K562 (cell line): ENCODE results near the gene DNAH8. TPM values are rescaled to one million over a fixed set of nuclear protein-coding genes. Genes with fewer than 3 reads are reported as not detected.
A peak's percentile ranks its signal among the peaks of the same experiment; 100 is the strongest.

ENCODE experiments used
- EP300 ChIP-seq: IDR thresholded peaks from 2 replicates; pipeline ENCODE4 v1.6.1; 2012; ENCODE audit warnings: low read length, improper control_type of control experiment
- FOSL1 ChIP-seq: fragments of 200-800 bp; sonication (Bioruptor generic); conservative IDR thresholded peaks from 2 replicates; pipeline ENCODE4 v1.6.1; 2016; ENCODE audit warnings: missing genetic modification characterization, missing compliant biosample characterization
- FOXA3 ChIP-seq, 2 experiments: fragments of 450-650 bp in 1 of 2; sonication (generic) in 1 of 2; formaldehyde crosslinking; IDR thresholded peaks in 1 of 2; conservative IDR thresholded peaks in 1 of 2; 2 replicates each; pipeline versions ENCODE4 v1.4.0 to v1.8.0; 2020 to 2022; ENCODE audit warnings: mild to moderate bottlenecking in 2 of 2, missing genetic modification reagents in 1 of 2
- FOXK1 ChIP-seq: sonication (generic); formaldehyde crosslinking; IDR thresholded peaks from 2 replicates; pipeline ENCODE4 v1.8.0; 2022; ENCODE audit warnings: missing genetic modification reagents, mild to moderate bottlenecking, borderline replicate concordance
- GABPA ChIP-seq: fragments of 200-800 bp; sonication (Bioruptor generic); conservative IDR thresholded peaks from 2 replicates; pipeline ENCODE4 v1.6.1; 2016; ENCODE audit warnings: low read depth, missing genetic modification characterization, missing compliant biosample characterization
- HMGN3 ChIP-seq: IDR thresholded peaks from 2 replicates; pipeline ENCODE4 v1.6.1; 2011; ENCODE audit warnings: borderline replicate concordance, low read depth, mild to moderate bottlenecking, mixed read lengths, low read length; ENCODE audit not compliant: insufficient read length; ENCODE audit errors: extremely low read depth
- KLF13 ChIP-seq: fragments of 450-650 bp; IDR thresholded peaks from 2 replicates; pipeline ENCODE4 v1.6.1; 2016; ENCODE audit warnings: missing genetic modification characterization, low read depth, mild to moderate bottlenecking, missing compliant biosample characterization, moderate library complexity, borderline replicate concordance
- L3MBTL2 ChIP-seq: fragments of 450-650 bp; IDR thresholded peaks from 2 replicates; pipeline ENCODE4 v1.6.1; 2016; ENCODE audit warnings: mild to moderate bottlenecking, moderate library complexity
- MBD1 ChIP-seq: fragments of 250-450 bp; sonication (Bioruptor Pico); IDR thresholded peaks from 2 replicates; pipeline ENCODE4 v1.8.0; 2022; ENCODE audit warnings: inconsistent platforms
- NBN ChIP-seq: fragments of 450-650 bp; IDR thresholded peaks from 2 replicates; pipeline ENCODE4 v1.6.1; 2016; ENCODE audit warnings: low read depth, mild to moderate bottlenecking
- NCOA4 ChIP-seq: fragments of 450-650 bp; IDR thresholded peaks from 2 replicates; pipeline ENCODE4 v1.6.1; 2018; ENCODE audit warnings: mild to moderate bottlenecking; ENCODE audit not compliant: partially characterized antibody
- PHF20 ChIP-seq: fragments of 450-650 bp; IDR thresholded peaks from 2 replicates; pipeline ENCODE4 v1.6.1; 2018; ENCODE audit not compliant: partially characterized antibody
- PRPF4 ChIP-seq: fragments of 200-400 bp; formaldehyde crosslinking; IDR thresholded peaks from one replicate; pipeline ENCODE4 v1.6.1; 2017; ENCODE audit warnings: low read length, low read depth, mild to moderate bottlenecking; ENCODE audit not compliant: insufficient read depth, poor library complexity, severe bottlenecking
- RBFOX2 ChIP-seq: fragments of 200-400 bp; formaldehyde crosslinking; IDR thresholded peaks from 2 replicates; pipeline ENCODE4 v1.6.1; 2017; ENCODE audit warnings: low read depth, mild to moderate bottlenecking, low read length, moderate library complexity
- RFX5 ChIP-seq: IDR thresholded peaks from 2 replicates; pipeline ENCODE4 v1.6.1; 2011; ENCODE audit warnings: low read depth, mild to moderate bottlenecking, improper control_type of control experiment, low read length
- SMAD3 ChIP-seq: fragments of 450-650 bp; formaldehyde crosslinking; conservative IDR thresholded peaks from 2 replicates; pipeline ENCODE4 v1.4.0; 2020; ENCODE audit warnings: mild to moderate bottlenecking
- TAF15 ChIP-seq: fragments of 200-400 bp; formaldehyde crosslinking; IDR thresholded peaks from 2 replicates; pipeline ENCODE4 v1.6.1; 2017; ENCODE audit warnings: mild to moderate bottlenecking, low read depth, low read length, moderate library complexity
- TAL1 ChIP-seq: fragments of 450-650 bp; IDR thresholded peaks from 2 replicates; pipeline ENCODE4 v1.6.1; 2016; ENCODE audit warnings: mild to moderate bottlenecking
- TCF7L2 ChIP-seq: fragments of 150-350 bp; IDR thresholded peaks from 2 replicates; pipeline ENCODE4 v1.6.1; 2016; ENCODE audit warnings: low read depth, mild to moderate bottlenecking, low read length, moderate library complexity
- ZBTB49 ChIP-seq: sonication (generic); formaldehyde crosslinking; IDR thresholded peaks from 2 replicates; pipeline ENCODE4 v1.8.0; 2022; ENCODE audit warnings: missing genetic modification reagents, mild to moderate bottlenecking, borderline replicate concordance
- ZNF143 ChIP-seq: sonication (generic); formaldehyde crosslinking; IDR thresholded peaks from 2 replicates; pipeline ENCODE4 v1.9.0; 2022; ENCODE audit warnings: mild to moderate bottlenecking, missing genetic modification reagents
- ZNF696 ChIP-seq: fragments of 250-450 bp; sonication (Bioruptor Pico); conservative IDR thresholded peaks from 2 replicates; pipeline ENCODE4 v1.4.0; 2020; ENCODE audit warnings: mild to moderate bottlenecking, moderate library complexity
- polyA plus RNA-seq, 8 experiments: library from polyadenylated mRNA; depleted of rRNA in 4 of 8; stranded (reverse) in 5 of 8; unstranded in 3 of 8; fragments of >200 nt; fragmentation: Nextera tagmentation in 2 of 8; fragmentation: Illumina TruSeq in 1 of 8; extraction: Ambion mirVana in 2 of 8; extraction: Trizol in 1 of 8; gene quantifications; 2 replicates each; pipeline versions ENCODE4 v1.2.1 to v1.2.3, GENCODE V29; 2011 to 2014; ENCODE audit warnings: inconsistent platforms in 1 of 8, missing spikeins in 1 of 8
- total RNA-seq, 7 experiments: library from RNA; depleted of rRNA in 6 of 7; stranded (reverse); fragments of >200 nt in 6 of 7; fragmentation: Illumina TruSeq in 2 of 7; extraction: Trizol in 2 of 7; gene quantifications; 2 replicates each; pipeline versions ENCODE4 v1.2.1 to v1.2.3, GENCODE V29; 2011 to 2021; ENCODE audit warnings: low replicate concordance in 1 of 7
- TF ChIP-seq, protein P1 (sequence below): fragments of 200-800 bp; sonication (Bioruptor generic); IDR thresholded peaks from 2 replicates; pipeline ENCODE4 v1.6.1; 2017; ENCODE audit warnings: missing genetic modification characterization, missing compliant biosample characterization

Gene DNAH8
- total and polyA plus RNA-seq, 9 of the 15 experiments (the other 6 are each of a cell fraction or from before 2014, with no cell fraction given): 1.2 to 4.2 (median 2.9) TPM

DNA sequence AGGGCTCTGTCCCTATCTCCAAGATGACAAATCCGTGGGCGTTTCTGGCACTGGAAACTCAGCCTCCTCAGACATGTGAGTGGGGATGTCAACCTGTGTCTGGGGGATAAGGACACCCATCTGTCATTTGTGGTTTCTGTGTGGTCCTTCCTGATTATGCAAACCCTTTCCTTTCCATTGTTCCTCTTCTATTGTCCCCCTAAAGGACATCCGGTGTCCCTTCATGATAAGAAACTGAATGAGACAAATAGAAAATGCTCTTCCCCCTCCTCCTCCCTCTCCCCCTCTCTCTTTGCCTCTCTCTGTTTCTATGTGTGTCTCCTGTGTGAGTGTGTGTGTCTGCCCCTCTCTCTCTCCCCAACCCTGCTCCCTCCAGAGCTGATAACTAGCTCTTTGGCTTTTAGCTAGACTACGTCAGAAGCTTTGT lies 322.0 kb downstream of the DNAH8 start (continued):
- no peak for TF ChIP-seq ZBTB49 (CRISPR knock-in tag)
- no peak for TF ChIP-seq ZNF696 (CRISPR knock-in tag)
- no peak for TF ChIP-seq RBFOX2
- TF ChIP-seq GABPA: peak; percentile 78
- no peak for TF ChIP-seq HMGN3
- no peak for TF ChIP-seq TAF15
- no peak for TF ChIP-seq RFX5
- TF ChIP-seq NCOA4: no peak
- TF ChIP-seq FOXK1 (CRISPR knock-in tag): no peak
- TF ChIP-seq L3MBTL2: no peak
- no peak for TF ChIP-seq PRPF4
- TF ChIP-seq EP300: peak; percentile 15; the same call in 1 of the 2 replicates
- no peak for TF ChIP-seq FOXA3 (CRISPR knock-in tag; conservative IDR thresholded peaks at IDR 0.05 in 1 of 2, IDR thresholded peaks at IDR 0.05 in 1 of 2)
- TF ChIP-seq TCF7L2: no peak
- no peak for TF ChIP-seq SMAD3 (CRISPR knock-in tag)
- no peak for TF ChIP-seq PHF20
- TF ChIP-seq MBD1 (CRISPR knock-in tag): no peak
- TF ChIP-seq ZNF143 (CRISPR knock-in tag): no peak
- no peak for TF ChIP-seq KLF13 (tag)
- TF ChIP-seq NBN: no peak
- TF ChIP-seq TAL1: peak; percentile 83
- TF ChIP-seq FOSL1 (tag): peak; percentile 74
- TF ChIP-seq, protein P1, sequence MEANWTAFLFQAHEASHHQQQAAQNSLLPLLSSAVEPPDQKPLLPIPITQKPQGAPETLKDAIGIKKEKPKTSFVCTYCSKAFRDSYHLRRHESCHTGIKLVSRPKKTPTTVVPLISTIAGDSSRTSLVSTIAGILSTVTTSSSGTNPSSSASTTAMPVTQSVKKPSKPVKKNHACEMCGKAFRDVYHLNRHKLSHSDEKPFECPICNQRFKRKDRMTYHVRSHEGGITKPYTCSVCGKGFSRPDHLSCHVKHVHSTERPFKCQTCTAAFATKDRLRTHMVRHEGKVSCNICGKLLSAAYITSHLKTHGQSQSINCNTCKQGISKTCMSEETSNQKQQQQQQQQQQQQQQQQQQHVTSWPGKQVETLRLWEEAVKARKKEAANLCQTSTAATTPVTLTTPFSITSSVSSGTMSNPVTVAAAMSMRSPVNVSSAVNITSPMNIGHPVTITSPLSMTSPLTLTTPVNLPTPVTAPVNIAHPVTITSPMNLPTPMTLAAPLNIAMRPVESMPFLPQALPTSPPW: peak; percentile 80
